A673 (cell line): ENCODE measurements around the gene SLC35F6. TPM values are rescaled to one million over a fixed set of nuclear protein-coding genes. Genes with fewer than 3 reads are reported as not detected.
A peak's percentile ranks its signal among the peaks of the same experiment; 100 is the strongest.

Experiments used
- BruUV-seq: library from RNA; stranded (reverse); fragments of 400-500 nt; replicated peaks from 2 replicates; lab custom pipeline; 2021; lab: Mats Ljungman, UMichigan
- CTCF ChIA-PET: fragments of 300-600 bp; sonication (Branson Sonifier 250); formaldehyde crosslinking; loops from one replicate; lab custom pipeline; 2022; ENCODE audit warnings: antibody characterized with exemption; lab: Charles Lee
- POLR2A ChIA-PET: fragments of 300-600 bp; sonication (Branson Sonifier 250); formaldehyde crosslinking; loops from one replicate; lab custom pipeline; 2022; ENCODE audit warnings: antibody characterized with exemption; ENCODE audit not compliant: low non-redundant PET; lab: Charles Lee
- DNase-seq: peaks from one replicate; pipeline ENCODE4 v3.0.0-alpha.2; 2015; ENCODE audit warnings: low spot score
- H3K27ac ChIP-seq: fragments of 200-600 bp; sonication (generic); 2 replicates; pipeline ENCODE4 v1.5.1; 2016; ENCODE audit warnings: mixed run types, low read depth, mild to moderate bottlenecking, mixed read lengths, antibody characterized with exemption, low read length; ENCODE audit not compliant: poor library complexity, severe bottlenecking
- H3K27me3 ChIP-seq: fragments of 200-600 bp; sonication (generic); replicated peaks from 2 replicates; pipeline ENCODE4 v1.6.1; 2017; ENCODE audit warnings: mixed run types, low read depth, mild to moderate bottlenecking, mixed read lengths, antibody characterized with exemption, low read length; ENCODE audit not compliant: insufficient read depth, poor library complexity
- H3K36me3 ChIP-seq: fragments of 200-600 bp; sonication (generic); 2 replicates; pipeline ENCODE4 v1.6.1; 2016; ENCODE audit warnings: mixed run types, mild to moderate bottlenecking, mixed read lengths, antibody characterized with exemption, low read length; ENCODE audit not compliant: insufficient read depth, poor library complexity, severe bottlenecking
- H3K4me1 ChIP-seq: fragments of 200-600 bp; sonication (generic); 2 replicates; pipeline ENCODE4 v1.6.1; 2017; ENCODE audit warnings: mixed run types, mild to moderate bottlenecking, mixed read lengths, antibody characterized with exemption, low read length; ENCODE audit not compliant: insufficient read depth, poor library complexity, severe bottlenecking
- H3K4me3 ChIP-seq: fragments of 200-600 bp; sonication (generic); 2 replicates; pipeline ENCODE4 v1.5.1; 2016; ENCODE audit warnings: low read depth, mixed run types, mild to moderate bottlenecking, mixed read lengths, low read length; ENCODE audit not compliant: poor library complexity, severe bottlenecking
- H3K9me3 ChIP-seq: fragments of 200-600 bp; sonication (generic); 2 replicates; pipeline ENCODE4 v1.6.1; 2016; ENCODE audit warnings: mixed run types, low read depth, mild to moderate bottlenecking, mixed read lengths, antibody characterized with exemption, low read length; ENCODE audit not compliant: poor library complexity, severe bottlenecking
- CTCF ChIP-seq: fragments of 300-800, 200-600 bp; sonication (generic); conservative IDR thresholded peaks from 2 replicates; pipeline ENCODE4 v1.5.1; 2017; ENCODE audit warnings: low read depth, mild to moderate bottlenecking, antibody characterized with exemption, low read length, moderate library complexity, mixed read lengths
- EZH2 ChIP-seq: fragments of 200-600 bp; sonication (generic); IDR thresholded peaks from 2 replicates; pipeline ENCODE4 v1.6.1; 2017; ENCODE audit warnings: borderline replicate concordance, low read depth, mild to moderate bottlenecking, mixed read lengths, antibody characterized with exemption, low read length; ENCODE audit not compliant: poor library complexity, severe bottlenecking
- intact Hi-C: fragments of 100-400 bp; cut with micrococcal nuclease; formaldehyde crosslinking; loops from one replicate; pipeline ENCODE4 v1.10.0; 2022; ENCODE audit not compliant: unreplicated experiment
- total RNA-seq: library from RNA; stranded (reverse); gene quantifications from 2 replicates; pipeline ENCODE4 v1.2.3, GENCODE V29; 2021

The SLC35F6 gene
- total RNA-seq, 1 experiment from 2014 or later = 33.2 TPM

- no TSS peak for BruUV-seq
These were observed 39.9 kb upstream of the SLC35F6 start for GRCh38 chr2:26723991-26724750.

DNA sequence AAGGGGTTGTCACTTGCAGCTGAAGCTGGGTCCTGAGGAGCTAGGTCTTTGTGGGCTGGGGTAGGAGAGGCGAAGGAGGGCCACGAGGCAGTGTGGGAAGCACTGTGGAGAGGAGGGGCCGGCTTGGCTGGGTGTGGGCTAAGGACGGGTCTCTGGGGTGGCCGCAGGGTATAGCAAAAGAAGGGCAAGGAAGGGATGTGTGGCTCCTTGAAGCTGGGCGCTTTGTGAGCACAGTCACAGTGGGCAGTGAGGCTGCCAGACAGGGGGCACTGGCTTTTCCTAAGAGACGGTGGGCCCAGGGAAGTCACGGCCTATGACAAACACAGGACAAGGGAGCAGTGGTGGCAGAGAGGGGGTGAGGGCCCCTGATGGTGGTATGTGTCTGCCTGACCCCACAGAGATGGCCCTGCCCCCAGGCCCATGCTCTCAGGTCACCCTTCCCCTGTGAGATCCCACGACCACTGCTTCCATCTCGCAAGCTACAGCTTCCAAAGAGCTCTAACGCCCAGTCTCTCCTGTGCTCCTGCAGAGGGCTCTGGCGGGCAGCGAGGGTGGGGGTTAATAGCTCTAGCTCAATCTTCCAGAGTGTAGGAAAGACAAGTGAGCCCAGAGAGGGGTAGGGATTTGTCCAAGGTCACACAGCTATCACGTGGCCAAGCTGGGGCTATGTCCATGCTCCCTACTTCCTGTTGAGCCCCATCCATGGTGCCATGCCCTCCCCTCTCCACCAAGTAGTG lies 39.1 kb upstream of the SLC35F6 start:
- BruUV-seq = no TSS peak
- Histone ChIP-seq H3K4me3 (no peak overlapping the region), H3K27ac (no peak overlapping the region), H3K36me3 (no peaks in the 10 kb centered on the region), H3K4me1 (no peaks in the 10 kb centered on the region), H3K27me3 (no peaks in the 10 kb centered on the region), H3K9me3 (no peaks in the 10 kb centered on the region)
- CTCF ChIA-PET = interaction anchor here (0.5 kb wide), 1 partner anchor 292 kb away, joined by 3 read pairs; no protein-coding TSS in a partner anchor
- POLR2A ChIA-PET = no interaction called here
- intact Hi-C loops = no loop called here
- DNase-seq = no peak
- TF ChIP-seq CTCF = no peak
- no peak for TF ChIP-seq EZH2

More at GRCh38 chr2:26723991-26724750, 39.9 kb upstream of the SLC35F6 start:
- DNase-seq = peak; percentile 29
- Histone ChIP-seq H3K36me3 (no peaks in the 10 kb centered on the region), H3K4me3 (no peak overlapping the region), H3K4me1 (no peaks in the 10 kb centered on the region), H3K9me3 (no peaks in the 10 kb centered on the region), H3K27ac (no peak overlapping the region), H3K27me3 (no peaks in the 10 kb centered on the region)
- POLR2A ChIA-PET = no interaction called here
- intact Hi-C loops = no loop called here
- TF ChIP-seq EZH2 (no peak), CTCF (no peak)
- CTCF ChIA-PET = no interaction called here

GRCh38 chr2:26725521-26725820 lies 38.6 kb upstream of the SLC35F6 start:
- no peaks in the 10 kb centered on the region for H3K4me1 ChIP-seq
- no TSS peak for BruUV-seq
- no peak overlapping the region for H3K27ac ChIP-seq
- no peak for TF ChIP-seq EZH2
- TF ChIP-seq CTCF = no peak
- no peak overlapping the region for H3K4me3 ChIP-seq
- no peaks in the 10 kb centered on the region for H3K9me3 ChIP-seq
- ChIA-PET CTCF (no interaction called here), POLR2A (no interaction called here)
- DNase-seq = no peak
- intact Hi-C loops = no loop called here
- H3K27me3 ChIP-seq = no peaks in the 10 kb centered on the region
- no peaks in the 10 kb centered on the region for H3K36me3 ChIP-seq
